ENCODE measurements around the gene OR5J2. TPM values are rescaled to one million over a fixed set of nuclear protein-coding genes. Genes with fewer than 3 reads are reported as not detected.
"Not testable (repeated sequence)": the region's sequence is repeated elsewhere in the genome, so short reads cannot be mapped to it uniquely, and the experiment has no call there.

OR5J2 gene
- not detected for total RNA-seq

- DNase-seq: no peak
Measured at GRCh38 chr11:56176318-56176717, at the start of gene OR5J2. Gene OR5J2, plus strand, starts transcription at chr11:56176618. Its CDS starts 0 bp downstream, at chr11:56176618.

- no peak for DNase-seq
Measured at GRCh38 chr11:56140151-56140661, 36.2 kb upstream of the OR5J2 start, which contains the start of gene OR8J3. Gene OR8J3, minus strand, starts transcription at chr11:56140201. Its CDS starts 2,483 bp downstream, at chr11:56137718.

GRCh38 chr11:56143681-56144080, 32.7 kb upstream of the OR5J2 start:
- not testable (repeated sequence) for DNase-seq

GRCh38 chr11:56151376-56151775, 25.0 kb upstream of the OR5J2 start:
- DNase-seq: no peak

- DNase-seq: no peak
Measured at GRCh38 chr11:56152333-56152732, 24.1 kb upstream of the OR5J2 start.

- no peak for DNase-seq
Measured at GRCh38 chr11:56160217-56160616, 16.2 kb upstream of the OR5J2 start, which contains the start of gene OR8K5. Gene OR8K5, minus strand, starts transcription at chr11:56160317. Its CDS starts 0 bp downstream, at chr11:56160317.

- no peak for DNase-seq
Measured at GRCh38 chr11:56163804-56164203, 12.6 kb upstream of the OR5J2 start.

- no peak for DNase-seq
Measured at GRCh38 chr11:56172256-56172830, 4.1 kb upstream of the OR5J2 start.

- no peak for DNase-seq
Measured at GRCh38 chr11:56183459-56183858, 7.0 kb downstream of the OR5J2 start.

- no peak for DNase-seq
Measured at GRCh38 chr11:56188602-56189001, 12.2 kb downstream of the OR5J2 start.

GRCh38 chr11:56196705-56197104, 20.3 kb downstream of the OR5J2 start:
- no peak for DNase-seq

GRCh38 chr11:56197367-56197766, 20.9 kb downstream of the OR5J2 start:
- DNase-seq: no peak

- no peak for DNase-seq
Measured at GRCh38 chr11:56207790-56208189, 31.4 kb downstream of the OR5J2 start.

GRCh38 chr11:56214537-56214936, 38.1 kb downstream of the OR5J2 start:
- DNase-seq: no peak

GRCh38 chr11:56219735-56220134, 43.3 kb downstream of the OR5J2 start:
- not testable (repeated sequence) for DNase-seq

Other genes with a start within 250 kb of the OR5J2 start
- gene OR5I1, start 240.2 kb upstream of the OR5J2 start, total RNA-seq: not detected
- not detected for gene OR10AG1, start 206.7 kb upstream of the OR5J2 start, total RNA-seq
- not detected for gene OR5F1, start 182.0 kb upstream of the OR5J2 start, total RNA-seq
- gene OR5AS1, start 149.0 kb upstream of the OR5J2 start, total RNA-seq: not detected
- not detected for gene OR8I2, start 83.3 kb upstream of the OR5J2 start, total RNA-seq
- not detected for gene OR8H2, start 72.9 kb upstream of the OR5J2 start, total RNA-seq
- gene OR8H3, start 54.2 kb upstream of the OR5J2 start, total RNA-seq: not detected
- gene OR8J3, start 36.4 kb upstream of the OR5J2 start, total RNA-seq: not detected
- not detected for gene OR8K5, start 16.3 kb upstream of the OR5J2 start, total RNA-seq
- gene OR5T2, start 57.6 kb downstream of the OR5J2 start, total RNA-seq: not detected
- not detected for gene OR5T3, start 75.6 kb downstream of the OR5J2 start, total RNA-seq
- gene OR5T1, start 97.5 kb downstream of the OR5J2 start, total RNA-seq: not detected
- not detected for gene OR8H1, start 115.6 kb downstream of the OR5J2 start, total RNA-seq
- not detected for gene OR8K3, start 138.5 kb downstream of the OR5J2 start, total RNA-seq
- gene OR8K1, start 169.4 kb downstream of the OR5J2 start, total RNA-seq: not detected
- not detected for gene OR8J1, start 177.7 kb downstream of the OR5J2 start, total RNA-seq
- not detected for gene OR8U1, start 199.0 kb downstream of the OR5J2 start, total RNA-seq
- gene OR5AL1, start 236.1 kb downstream of the OR5J2 start, total RNA-seq: not detected

All from skin of body (tissue), 2 donors.